K562 (cell line): ENCODE data around the gene BCAS1. TPM values are rescaled to one million over a fixed set of nuclear protein-coding genes. Genes with fewer than 3 reads are reported as not detected.

Source experiments
- ATAC-seq: fragments of 200-7000 bp; cut with Tn5 transposase; 3 replicates; pipeline ENCODE4 v1.9.1; 2020; ENCODE audit warnings: moderate library complexity
- BruUV-seq: library from RNA; stranded (reverse); fragments of 400-500 nt; replicated peaks from 2 replicates; lab custom pipeline; 2021; lab: Mats Ljungman, UMichigan
- CTCF ChIA-PET: fragments of 300-600 bp; formaldehyde crosslinking; extraction: SDS; loops from one replicate; lab custom pipeline; 2021; ENCODE audit warnings: low intra/inter-chr PET ratio; lab: Yijun Ruan, JAX
- POLR2A ChIA-PET: fragments of 300-600, 350-650 bp; sonication (Branson Sonifier 250); formaldehyde crosslinking; extraction: SDS; loops from one replicate; lab custom pipeline; 2021; ENCODE audit warnings: antibody characterized with exemption, inconsistent platforms; lab: Yijun Ruan, JAX
- DNase-seq, 4 experiments: peaks; one replicate each; pipeline versions ENCODE4 v3.0.0 to v3.0.0-alpha.2; 2011 to 2018; ENCODE audit warnings: low spot score in 3 of 4, mixed read lengths in 3 of 4; ENCODE audit errors: extremely low read depth in 1 of 4
- FAIRE-seq: peaks from 2 replicates; lab custom pipeline; 2011; peaks lifted over from hg19 to GRCh38; lab: Jason Lieb, UNC
- H2AFZ ChIP-seq: 2 replicates; pipeline ENCODE4 v1.6.0; 2011; ENCODE audit warnings: low read depth, low read length, control low read depth, inconsistent platforms
- H3K27ac ChIP-seq: fragments of 200-600 bp; 3 replicates; pipeline ENCODE4 v1.8.0; 2011; ENCODE audit warnings: low read depth, mild to moderate bottlenecking, control low read depth, inconsistent platforms, low read length, moderate library complexity, mixed read lengths; ENCODE audit errors: extremely low read depth
- H3K27me3 ChIP-seq, 2 experiments: fragments of 300-600 bp in 1 of 2; 2 replicates in 1 of 2; 3 replicates in 1 of 2; pipeline versions ENCODE4 v1.6.0 to v1.8.0; 2011; ENCODE audit warnings: inconsistent platforms in 2 of 2, low read length in 2 of 2, mild to moderate bottlenecking in 1 of 2, mixed read lengths in 1 of 2, moderate library complexity in 1 of 2; ENCODE audit not compliant: control insufficient read depth in 2 of 2, insufficient read depth in 2 of 2
- H3K36me3 ChIP-seq: fragments of 300-600 bp; 3 replicates; pipeline ENCODE4 v1.8.0; 2011; ENCODE audit warnings: mild to moderate bottlenecking, low read length, inconsistent platforms; ENCODE audit not compliant: control insufficient read depth, insufficient read depth
- H3K4me1 ChIP-seq, 2 experiments: fragments of 200-600 bp in 1 of 2; replicated peaks in 1 of 2; 2 replicates in 1 of 2; 3 replicates in 1 of 2; pipeline versions ENCODE4 v1.5.1 to v1.8.0; 2011; ENCODE audit warnings: inconsistent platforms in 2 of 2, low read length in 2 of 2, mild to moderate bottlenecking in 1 of 2, mixed read lengths in 1 of 2, moderate library complexity in 1 of 2; ENCODE audit not compliant: control insufficient read depth in 2 of 2, insufficient read depth in 2 of 2
- H3K4me2 ChIP-seq: 2 replicates; pipeline ENCODE4 v1.6.1; 2011; ENCODE audit warnings: low read length, control low read depth, inconsistent platforms, mixed read lengths; ENCODE audit not compliant: insufficient read depth
- H3K4me3 ChIP-seq: fragments of 200-600 bp; sonication (generic), shearing (Covaris generic); 2 replicates; pipeline ENCODE4 v1.5.1; 2016; ENCODE audit warnings: control low read depth, inconsistent platforms
- H3K79me2 ChIP-seq: fragments of 200-600 bp; 3 replicates; pipeline ENCODE4 v1.8.0; 2011; ENCODE audit warnings: low read length, inconsistent platforms; ENCODE audit not compliant: control insufficient read depth, insufficient read depth
- H3K9ac ChIP-seq, 2 experiments: 2 replicates each; pipeline versions ENCODE4 v1.6.0 to v1.6.1; 2011; ENCODE audit warnings: low read depth in 2 of 2, low read length in 2 of 2, control low read depth in 1 of 2, inconsistent platforms in 1 of 2, mild to moderate bottlenecking in 1 of 2, mixed read lengths in 1 of 2; ENCODE audit not compliant: insufficient read depth in 1 of 2
- H3K9me1 ChIP-seq: one replicate; pipeline ENCODE4 v1.6.0; 2011; ENCODE audit warnings: inconsistent platforms, mild to moderate bottlenecking, low read length, moderate library complexity; ENCODE audit not compliant: control insufficient read depth, insufficient read depth
- H3K9me3 ChIP-seq: replicated peaks from 2 replicates; pipeline ENCODE4 v1.5.1; 2011; ENCODE audit warnings: low read depth, low read length, inconsistent platforms; ENCODE audit not compliant: control insufficient read depth, insufficient read depth
- H4K20me1 ChIP-seq: replicated peaks from 2 replicates; pipeline ENCODE4 v1.6.1; 2011; ENCODE audit warnings: low read length, inconsistent platforms, mixed read lengths; ENCODE audit not compliant: control insufficient read depth, insufficient read depth
- XRCC5 ChIP-seq: fragments of 200-400 bp; formaldehyde crosslinking; IDR thresholded peaks from 2 replicates; pipeline ENCODE4 v1.6.1; 2017; ENCODE audit warnings: low read depth, mild to moderate bottlenecking, low read length
- ZBTB11 ChIP-seq, 3 experiments: fragments of 200-800 bp in 1 of 3; fragments of 250-450 bp in 1 of 3; fragments of 450-650 bp in 1 of 3; sonication (Bioruptor Pico) in 1 of 3; sonication (Bioruptor generic) in 1 of 3; formaldehyde crosslinking in 1 of 3; IDR thresholded peaks; 2 replicates each; pipeline versions ENCODE4 v1.6.1 to v1.8.0; 2016 to 2022; ENCODE audit warnings: mild to moderate bottlenecking in 2 of 3, missing genetic modification characterization in 2 of 3, missing compliant biosample characterization in 1 of 3, moderate library complexity in 1 of 3
- WGBS: fragments of 100-300 bp; shearing (Covaris generic); methylation state at CpG from one replicate; pipeline ENCODE4 v1.1.6; 2016; ENCODE audit warnings: low coverage, mixed read lengths; ENCODE audit not compliant: insufficient coverage; ENCODE audit errors: missing lambda C conversion rate; 5-methylcytosine and 5-hydroxymethylcytosine counted together
- in situ Hi-C: fragments of 300-500 bp; cut with MboI; formaldehyde crosslinking; loops from 4 replicates; pipeline ENCODE4 v1.15.0; 2018; ENCODE audit warnings: inconsistent platforms, mixed read lengths
- intact Hi-C: fragments of 100-400 bp; cut with micrococcal nuclease; formaldehyde crosslinking; loops from 2 replicates; pipeline ENCODE4 v1.14.2; 2022
- polyA plus RNA-seq, 8 experiments: library from polyadenylated mRNA; depleted of rRNA in 4 of 8; stranded (reverse) in 5 of 8; unstranded in 3 of 8; fragments of >200 nt; fragmentation: Nextera tagmentation in 2 of 8; fragmentation: Illumina TruSeq in 1 of 8; extraction: Ambion mirVana in 2 of 8; extraction: Trizol in 1 of 8; gene quantifications; 2 replicates each; pipeline versions ENCODE4 v1.2.1 to v1.2.3, GENCODE V29; 2011 to 2014; ENCODE audit warnings: inconsistent platforms in 1 of 8, missing spikeins in 1 of 8
- total RNA-seq, 7 experiments: library from RNA; depleted of rRNA in 6 of 7; stranded (reverse); fragments of >200 nt in 6 of 7; fragmentation: Illumina TruSeq in 2 of 7; extraction: Trizol in 2 of 7; gene quantifications; 2 replicates each; pipeline versions ENCODE4 v1.2.1 to v1.2.3, GENCODE V29; 2011 to 2021; ENCODE audit warnings: low replicate concordance in 1 of 7

Gene BCAS1
- total and polyA plus RNA-seq, 9 of the 15 experiments (the other 6 are each of a cell fraction or from before 2014, with no cell fraction given), result 0.18 to 2.3 (median 0.93) TPM

- ATAC-seq (no peak), FAIRE-seq (no peak)
- no peaks in the 10 kb centered on the region for H3K36me3 ChIP-seq
These were observed 30.2 kb upstream of the BCAS1 start for GRCh38 chr20:54100563-54100962.

More at GRCh38 chr20:54100563-54100962, 30.2 kb upstream of the BCAS1 start:
- Histone ChIP-seq H2AFZ (no peak overlapping the region), H3K9me3 (no peaks in the 10 kb centered on the region), H3K9ac (no peak overlapping the region), H3K9me1 (no peaks in the 10 kb centered on the region), H4K20me1 (no peaks in the 10 kb centered on the region), H3K27ac (no peak overlapping the region), H3K27me3 (no peaks in the 10 kb centered on the region), H3K79me2 (no peaks in the 10 kb centered on the region), H3K4me3 (no peak overlapping the region), H3K4me1 (no peaks in the 10 kb centered on the region), H3K4me2 (no peak overlapping the region)
- TF ChIP-seq ZBTB11 (CRISPR knock-in tag; IDR thresholded peaks at IDR 0.05), result peak in 1 of 3 experiments; percentile 81; a peak in 2 of 6 replicates
- TF ChIP-seq XRCC5, result no peak
- intact Hi-C loops, result no loop called here
- WGBS, result 14% methylated on average over 2 of the region's 2 CpGs
- no TSS peak for BruUV-seq
- in situ Hi-C loops, result loop anchor here (5.0 kb wide), 1 partner anchor 97 kb away; no protein-coding TSS in a partner anchor
- DNase-seq, result no peak
- ChIA-PET CTCF (no interaction called here), POLR2A (no interaction called here)
